GM12875 (cell line): Measurements from ENCODE around the gene MGAT5.

Experiments used
- H3K4me3 ChIP-seq: one replicate; pipeline ENCODE4 v1.5.1; 2011; ENCODE audit warnings: low read depth, low read length, control low read depth
- TF ChIP-seq, protein P1 (sequence below): IDR thresholded peaks from 2 replicates; pipeline ENCODE4 v1.5.1; 2011; ENCODE audit warnings: low read depth, mild to moderate bottlenecking, control low read depth, inconsistent platforms, low read length, moderate library complexity, borderline replicate concordance; ENCODE audit not compliant: insufficient read depth

Gene MGAT5

DNA sequence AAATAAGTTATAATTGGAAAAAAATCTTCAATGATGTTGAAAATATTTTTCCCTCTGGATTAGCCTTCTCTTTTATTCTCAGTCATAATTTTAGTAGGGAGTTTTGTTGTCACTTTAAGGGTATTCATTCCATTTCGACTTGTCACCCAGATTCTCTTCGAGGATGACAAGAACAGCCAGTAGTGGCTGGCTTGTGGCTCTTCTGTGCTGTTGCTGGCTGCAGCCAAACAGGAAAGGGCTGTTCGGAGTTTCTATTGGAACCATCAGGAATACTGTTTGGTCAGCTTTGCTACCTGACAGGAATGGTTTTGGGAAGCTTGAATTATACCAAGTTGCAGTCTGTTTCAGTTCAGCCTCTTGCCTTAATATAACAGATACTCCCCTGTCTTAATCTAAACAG lies 41.6 kb downstream of the MGAT5 start:
- no peak overlapping the region for H3K4me3 ChIP-seq
- TF ChIP-seq, protein P1, sequence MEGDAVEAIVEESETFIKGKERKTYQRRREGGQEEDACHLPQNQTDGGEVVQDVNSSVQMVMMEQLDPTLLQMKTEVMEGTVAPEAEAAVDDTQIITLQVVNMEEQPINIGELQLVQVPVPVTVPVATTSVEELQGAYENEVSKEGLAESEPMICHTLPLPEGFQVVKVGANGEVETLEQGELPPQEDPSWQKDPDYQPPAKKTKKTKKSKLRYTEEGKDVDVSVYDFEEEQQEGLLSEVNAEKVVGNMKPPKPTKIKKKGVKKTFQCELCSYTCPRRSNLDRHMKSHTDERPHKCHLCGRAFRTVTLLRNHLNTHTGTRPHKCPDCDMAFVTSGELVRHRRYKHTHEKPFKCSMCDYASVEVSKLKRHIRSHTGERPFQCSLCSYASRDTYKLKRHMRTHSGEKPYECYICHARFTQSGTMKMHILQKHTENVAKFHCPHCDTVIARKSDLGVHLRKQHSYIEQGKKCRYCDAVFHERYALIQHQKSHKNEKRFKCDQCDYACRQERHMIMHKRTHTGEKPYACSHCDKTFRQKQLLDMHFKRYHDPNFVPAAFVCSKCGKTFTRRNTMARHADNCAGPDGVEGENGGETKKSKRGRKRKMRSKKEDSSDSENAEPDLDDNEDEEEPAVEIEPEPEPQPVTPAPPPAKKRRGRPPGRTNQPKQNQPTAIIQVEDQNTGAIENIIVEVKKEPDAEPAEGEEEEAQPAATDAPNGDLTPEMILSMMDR, result no peak

DNA sequence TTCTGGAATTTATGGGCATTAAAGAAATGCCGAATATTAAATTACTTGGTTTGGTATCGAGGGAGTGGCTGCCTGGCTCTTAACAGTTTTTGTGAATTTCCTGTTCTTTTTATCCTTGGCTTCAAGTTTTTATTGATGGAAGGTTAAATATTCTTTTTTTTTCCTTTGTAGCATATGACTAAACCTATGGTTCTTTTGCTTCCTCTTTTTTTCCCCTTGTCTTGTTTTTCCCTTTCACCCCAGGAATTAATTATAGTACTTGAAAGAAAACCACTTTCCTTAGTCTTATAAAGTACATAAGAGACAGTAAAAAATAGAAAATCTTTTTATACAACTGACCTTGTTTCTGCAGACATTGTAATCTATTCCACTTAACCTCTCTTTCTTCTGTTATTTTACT lies 42.4 kb downstream of the MGAT5 start:
- TF ChIP-seq, protein P1, result no peak
- no peak overlapping the region for H3K4me3 ChIP-seq

DNA sequence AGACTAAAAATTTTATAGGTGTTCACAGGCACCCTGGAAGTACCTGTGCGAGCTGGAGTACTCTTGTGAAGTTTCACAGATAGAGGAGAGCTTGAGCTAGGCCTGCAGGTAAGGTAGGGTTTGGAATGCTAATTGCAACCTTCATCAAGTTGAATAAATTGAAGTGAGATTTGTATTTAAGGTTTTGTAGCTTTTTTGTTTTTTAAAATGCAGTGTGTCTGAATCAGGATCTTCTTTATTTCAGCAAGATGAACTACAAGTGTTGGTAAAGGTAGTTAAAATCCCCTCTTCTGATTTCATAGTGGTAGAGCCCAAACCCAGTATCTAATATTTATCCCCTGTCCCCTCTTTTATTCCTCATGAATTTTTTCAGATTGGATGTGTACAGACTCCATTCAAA lies 45.5 kb downstream of the MGAT5 start:
- no peak overlapping the region for H3K4me3 ChIP-seq
- TF ChIP-seq, protein P1, result no peak

DNA sequence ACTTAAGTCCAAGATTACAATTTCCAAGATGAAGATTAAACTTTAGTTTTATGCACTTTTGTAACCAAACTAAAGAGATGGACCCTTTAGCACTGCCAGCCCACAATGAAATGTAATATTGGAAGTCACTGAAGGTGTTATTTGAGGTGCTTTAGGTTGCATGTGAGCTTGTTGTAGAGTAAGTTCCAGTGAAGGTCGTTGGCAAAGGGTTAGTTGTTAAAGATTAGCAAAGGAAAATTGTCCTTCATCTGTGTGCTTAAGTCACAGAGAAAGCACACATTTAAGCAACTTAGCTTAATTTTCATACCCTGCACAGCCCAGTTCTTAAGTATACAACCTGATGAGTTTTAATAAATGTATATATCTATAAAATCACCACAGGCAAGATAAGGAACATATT lies 46.7 kb downstream of the MGAT5 start:
- H3K4me3 ChIP-seq, result no peak overlapping the region
- TF ChIP-seq, protein P1, result no peak

DNA sequence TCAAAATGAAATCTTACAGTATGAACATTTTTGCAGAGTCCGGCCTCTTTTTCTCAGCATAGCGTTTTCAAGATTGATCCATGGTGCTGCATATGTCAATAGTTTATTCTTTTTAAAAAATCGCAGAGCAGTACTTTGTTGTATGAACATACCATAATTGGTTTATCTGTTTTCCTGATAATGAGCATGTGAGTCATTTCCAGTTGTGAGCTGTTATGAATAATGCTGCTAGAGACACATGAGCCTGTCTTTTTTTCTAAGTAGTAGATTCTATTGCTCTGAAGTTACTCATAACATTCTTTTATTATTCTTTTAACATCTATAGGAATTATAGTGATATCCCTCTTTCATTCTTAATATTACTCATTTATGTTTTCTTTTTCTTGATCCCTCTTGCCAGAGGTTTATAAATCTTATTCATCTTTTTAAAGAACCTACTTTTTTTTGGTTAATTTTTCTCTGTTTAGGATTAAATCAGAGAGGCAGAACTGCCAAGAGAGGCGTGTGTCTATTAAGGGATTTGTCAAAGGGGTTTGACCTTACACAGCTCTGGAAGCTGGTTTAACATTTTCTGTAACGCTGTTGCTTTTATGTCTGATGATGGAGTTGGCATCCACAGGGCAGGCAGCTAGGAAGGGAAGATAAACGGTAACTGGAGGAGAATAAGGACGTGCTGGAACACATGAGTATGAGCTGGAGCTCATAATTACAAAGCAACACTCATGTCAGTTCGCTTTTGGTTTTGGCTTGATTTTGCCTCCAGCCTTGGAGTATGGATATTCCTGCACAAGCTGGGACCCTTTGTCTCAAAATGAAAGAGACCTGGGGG lies 47.4 kb downstream of the MGAT5 start:
- no peak overlapping the region for H3K4me3 ChIP-seq
- TF ChIP-seq, protein P1, result no peak

DNA sequence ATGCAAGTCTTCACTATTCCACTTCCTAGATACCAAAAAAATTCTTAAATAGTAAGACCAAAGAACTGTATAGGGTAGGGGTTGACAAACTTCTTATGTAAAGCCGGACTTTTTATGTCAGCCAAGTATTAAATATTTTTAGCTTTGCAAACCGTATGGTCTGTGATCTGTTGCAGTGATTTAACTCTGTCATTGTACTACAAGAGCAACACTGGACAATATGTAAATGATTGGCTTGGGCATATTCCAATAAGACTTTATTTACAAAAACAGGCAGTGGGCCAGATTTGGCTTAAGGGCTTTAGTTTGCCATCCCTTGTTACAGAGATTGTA lies 48.0 kb downstream of the MGAT5 start:
- H3K4me3 ChIP-seq, result no peak overlapping the region
- TF ChIP-seq, protein P1, result no peak

DNA sequence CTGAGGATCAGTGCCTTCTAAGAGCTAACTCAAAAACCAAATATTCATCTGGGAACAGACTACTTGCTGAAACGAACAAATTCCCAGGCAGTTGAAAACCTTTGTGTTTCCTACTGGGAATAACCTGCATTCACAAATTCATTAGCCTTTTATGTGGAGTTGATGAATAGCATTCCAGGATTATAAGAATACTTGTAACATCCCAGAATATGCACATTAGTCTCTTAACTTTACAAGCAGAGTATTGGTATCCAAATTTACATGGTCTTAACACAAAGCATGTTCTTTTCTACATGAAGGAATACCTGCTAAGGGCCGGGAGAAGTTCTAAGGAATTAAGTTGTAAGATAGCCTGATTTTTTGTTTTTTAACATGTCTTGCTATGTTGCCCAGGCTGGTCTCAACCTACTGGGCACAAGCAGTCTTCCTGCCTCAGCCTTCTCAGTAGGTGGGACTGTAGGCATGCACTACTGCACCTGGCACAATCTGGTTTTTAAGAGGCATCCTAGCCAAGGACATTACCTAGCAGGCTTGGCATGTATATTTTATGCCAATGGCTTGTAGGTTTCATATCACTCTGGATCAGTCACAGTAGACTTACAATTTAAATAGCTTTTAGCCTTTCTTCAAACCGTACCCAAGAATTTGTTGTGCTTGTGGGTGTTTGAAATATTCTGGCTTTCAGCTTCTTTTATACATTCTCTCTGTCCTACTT lies 50.7 kb downstream of the MGAT5 start:
- TF ChIP-seq, protein P1, result no peak
- H3K4me3 ChIP-seq, result no peak overlapping the region
